HG03039 (cell line): Measurements from ENCODE around the gene TSPEAR.
"Not testable (repeated sequence)": the region's sequence is repeated elsewhere in the genome, so short reads cannot be mapped to it uniquely, and the experiment has no call there.

Source experiments
- ATAC-seq: cut with Tn5 transposase; IDR thresholded peaks from one replicate; pipeline ENCODE4 v1.9.1; 2021; ENCODE audit warnings: mild to moderate bottlenecking, moderate library complexity; ENCODE audit not compliant: unreplicated experiment

Gene TSPEAR

GRCh38 chr21:44555200-44555875 lies 156.0 kb downstream of the TSPEAR start:
- no peak for ATAC-seq

GRCh38 chr21:44552681-44553080 lies 158.7 kb downstream of the TSPEAR start:
- no peak for ATAC-seq

- no peak for ATAC-seq
Measured at GRCh38 chr21:44552136-44552535, 159.2 kb downstream of the TSPEAR start.

GRCh38 chr21:44551340-44551961 lies 159.9 kb downstream of the TSPEAR start, which contains the start of gene KRTAP10-2:
Gene KRTAP10-2 (minus strand): TSS chr21:44551505. CDS start chr21:44551458, 47 bp downstream.
- no peak for ATAC-seq

- ATAC-seq: no peak
Measured at GRCh38 chr21:44550807-44551206, 160.6 kb downstream of the TSPEAR start.

- not testable (repeated sequence) for ATAC-seq
Measured at GRCh38 chr21:44550285-44550684, 161.1 kb downstream of the TSPEAR start.

- no peak for ATAC-seq
Measured at GRCh38 chr21:44549525-44550211, 161.7 kb downstream of the TSPEAR start.

- no peak for ATAC-seq
Measured at GRCh38 chr21:44548922-44549321, 162.4 kb downstream of the TSPEAR start.

GRCh38 chr21:44548381-44548780 lies 163.0 kb downstream of the TSPEAR start:
- no peak for ATAC-seq

GRCh38 chr21:44547656-44548331 lies 163.6 kb downstream of the TSPEAR start:
- no peak for ATAC-seq

- no peak for ATAC-seq
Measured at GRCh38 chr21:44544566-44544965, 166.8 kb downstream of the TSPEAR start.

GRCh38 chr21:44542716-44543115 lies 168.7 kb downstream of the TSPEAR start:
- no peak for ATAC-seq

GRCh38 chr21:44540741-44541288 lies 170.6 kb downstream of the TSPEAR start:
- no peak for ATAC-seq

- ATAC-seq: no peak
Measured at GRCh38 chr21:44539991-44540666, 171.2 kb downstream of the TSPEAR start, which contains the start of gene KRTAP10-1. Gene KRTAP10-1 (minus strand): TSS chr21:44540195. CDS start chr21:44540150, 45 bp downstream.

GRCh38 chr21:44539046-44539445 lies 172.3 kb downstream of the TSPEAR start:
- ATAC-seq: no peak

GRCh38 chr21:44537930-44538911 lies 173.2 kb downstream of the TSPEAR start:
- ATAC-seq: no peak

GRCh38 chr21:44535963-44536362 lies 175.4 kb downstream of the TSPEAR start:
- ATAC-seq: no peak

GRCh38 chr21:44534688-44535087 lies 176.7 kb downstream of the TSPEAR start:
- no peak for ATAC-seq
